ENCODE results near the gene MRPL19. TPM values are rescaled to one million over a fixed set of nuclear protein-coding genes. Genes with fewer than 3 reads are reported as not detected.

Gene MRPL19
- 39.8 TPM for total RNA-seq
- long read RNA-seq, transcript MRPL19-205 (5 exons, 744 nt) = minor isoform, 5 of 43 reads
- long read RNA-seq, transcript MRPL19-202 (6 exons, 3,479 nt) = major isoform, 26 of 43 reads
- long read RNA-seq, partial matches to known transcripts = 7 of 43 reads
- long read RNA-seq, other reads (novel, unspliced or antisense) = 5 of 43 reads

- Histone ChIP-seq H3K27me3 (ENCODE audit: low read depth) (no peaks in the 10 kb centered on the region), H3K9me3 (no peaks in the 10 kb centered on the region), H3K36me3 (peaks cover 28% of the 10 kb centered on the region), H3K27ac (peak within 1 kb of the TSS; percentile 87), H3K4me1 (peaks cover 16% of the 10 kb centered on the region), H3K4me3 (peak within 1 kb of the TSS; percentile 98)
- DNase-seq (peak; percentile 84), ATAC-seq (peak; percentile 98 to 99)
- no peak for TF ChIP-seq CTCF (IDR thresholded peaks at IDR 0.05)
- intact Hi-C loops (cut with DNase I) = no loop called here
Observed at GRCh38 chr2:75646583-75647425, at the start of gene MRPL19. TSS of gene MRPL19 (plus strand) at chr2:75646783. CDS start at chr2:75646808, 25 bp downstream.

GRCh38 chr2:75596784-75597183, 49.8 kb upstream of the MRPL19 start:
- Histone ChIP-seq H3K27ac (no peak overlapping the region), H3K36me3 (no peaks in the 10 kb centered on the region), H3K27me3 (ENCODE audit: low read depth) (no peaks in the 10 kb centered on the region), H3K4me1 (no peaks in the 10 kb centered on the region), H3K4me3 (no peak overlapping the region), H3K9me3 (no peaks in the 10 kb centered on the region)
- intact Hi-C loops (cut with DNase I) = no loop called here
- ATAC-seq (no peak), DNase-seq (no peak)
- no peak for TF ChIP-seq CTCF (IDR thresholded peaks at IDR 0.05)

- ATAC-seq (no peak), DNase-seq (no peak)
- H3K27ac ChIP-seq = no peak overlapping the region
- H3K4me3 ChIP-seq = no peak overlapping the region
- no peaks in the 10 kb centered on the region for H3K27me3 ChIP-seq (ENCODE audit: low read depth)
- intact Hi-C loops (cut with DNase I) = no loop called here
- no peaks in the 10 kb centered on the region for H3K4me1 ChIP-seq
- TF ChIP-seq CTCF (IDR thresholded peaks at IDR 0.05) = no peak
- H3K36me3 ChIP-seq = no peaks in the 10 kb centered on the region
- no peaks in the 10 kb centered on the region for H3K9me3 ChIP-seq
Observed at GRCh38 chr2:75597949-75598348, 48.6 kb upstream of the MRPL19 start.

GRCh38 chr2:75598589-75599155, 47.9 kb upstream of the MRPL19 start:
- Histone ChIP-seq H3K4me1 (no peaks in the 10 kb centered on the region), H3K27ac (no peak overlapping the region), H3K9me3 (no peaks in the 10 kb centered on the region), H3K4me3 (no peak overlapping the region), H3K27me3 (ENCODE audit: low read depth) (no peaks in the 10 kb centered on the region), H3K36me3 (no peaks in the 10 kb centered on the region)
- no peak for DNase-seq
- ATAC-seq = no peak
- no peak for TF ChIP-seq CTCF (IDR thresholded peaks at IDR 0.05)
- intact Hi-C loops (cut with DNase I) = no loop called here

- ATAC-seq (peak; percentile 69 to 74), DNase-seq (peak; percentile 58)
- TF ChIP-seq CTCF (IDR thresholded peaks at IDR 0.05) = no peak
- no peaks in the 10 kb centered on the region for H3K27me3 ChIP-seq (ENCODE audit: low read depth)
- H3K9me3 ChIP-seq = no peaks in the 10 kb centered on the region
- intact Hi-C loops (cut with DNase I) = no loop called here
- H3K4me3 ChIP-seq = no peak overlapping the region
- peaks cover 3% of the 10 kb centered on the region for H3K4me1 ChIP-seq
- H3K36me3 ChIP-seq = no peaks in the 10 kb centered on the region
- no peak overlapping the region for H3K27ac ChIP-seq
Observed at GRCh38 chr2:75600461-75601011, 46.0 kb upstream of the MRPL19 start.

Measured in lower lobe of right lung (tissue), 2 donors.